Hepatic stellate cell (primary cell): ENCODE measurements around the gene TBC1D16.

Experiments
- DNase-seq: peaks from one replicate; pipeline ENCODE4 v3.0.0; 2011; ENCODE audit warnings: low spot score

Gene TBC1D16

GRCh38 chr17:79883202-79883601 lies 152.5 kb downstream of the TBC1D16 start:
- DNase-seq, result no peak
